ENCODE results near the gene CES3. TPM values are rescaled to one million over a fixed set of nuclear protein-coding genes. Genes with fewer than 3 reads are reported as not detected.
A peak's percentile ranks its signal among the peaks of the same experiment; 100 is the strongest.
"Not testable (repeated sequence)": the region's sequence is repeated elsewhere in the genome, so short reads cannot be mapped to it uniquely, and the experiment has no call there.

Gene CES3
- total RNA-seq, 1 experiment from 2014 or later: 0.31 TPM

DNA sequence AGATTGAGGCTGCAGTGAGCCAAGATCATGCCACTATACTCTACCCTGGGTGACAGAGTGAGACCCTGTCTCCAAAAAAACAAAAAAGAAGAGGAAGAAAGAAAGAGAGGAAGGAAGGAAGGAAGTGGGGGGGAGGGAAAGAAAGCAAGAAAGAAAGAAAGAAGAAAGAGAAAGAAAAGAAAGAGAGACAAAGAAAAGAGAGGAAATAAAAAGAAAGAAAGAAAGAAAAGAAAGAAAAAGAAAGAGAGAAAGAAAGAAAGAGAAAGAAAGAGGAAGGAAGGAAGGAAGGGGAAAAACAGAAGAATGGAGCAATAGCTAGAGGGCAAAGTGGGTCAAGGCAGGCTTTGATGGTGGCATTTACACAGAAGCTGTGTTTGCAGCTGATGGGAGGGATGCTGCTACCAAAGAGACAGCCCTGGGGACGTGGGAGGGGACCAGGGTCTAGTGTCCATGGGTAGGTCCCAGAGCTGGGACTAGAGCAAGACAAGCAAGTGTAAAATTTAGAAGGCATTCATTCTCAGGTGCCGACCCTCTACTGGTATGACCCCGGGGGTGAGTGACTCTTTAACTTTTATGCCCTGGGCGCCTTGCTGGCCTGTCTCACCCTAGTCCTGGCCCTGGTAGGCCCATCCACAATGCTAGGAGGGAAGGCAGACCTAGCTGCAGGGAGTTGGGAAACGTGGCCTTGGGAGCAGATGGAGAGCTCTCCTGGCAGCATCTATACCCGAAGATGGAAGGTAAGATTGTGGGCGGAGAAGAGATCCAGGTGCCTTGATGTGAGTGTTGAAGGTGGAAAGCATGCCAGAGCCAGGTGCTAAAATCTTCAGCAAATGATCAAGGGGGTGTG lies 2.0 kb upstream of the CES3 start:
- no peak overlapping the region for H3K4me3 ChIP-seq (ENCODE audit: insufficient read depth, low read depth, low read length)
- DNase-seq: no peak
- H3K27me3 ChIP-seq (ENCODE audit: control insufficient read depth, insufficient read depth, low read length): no peaks in the 10 kb centered on the region
- H3K36me3 ChIP-seq (replicated peaks; ENCODE audit: control insufficient read depth, insufficient read depth, low read length): no peaks in the 10 kb centered on the region

- Histone ChIP-seq H3K4me3 (ENCODE audit: insufficient read depth, low read depth, low read length) (no peak overlapping the region), H3K36me3 (replicated peaks; ENCODE audit: control insufficient read depth, insufficient read depth, low read length) (no peaks in the 10 kb centered on the region), H3K27me3 (ENCODE audit: control insufficient read depth, insufficient read depth, low read length) (no peaks in the 10 kb centered on the region)
- no peak for DNase-seq
These were observed 1.3 kb upstream of the CES3 start for GRCh38 chr16:66959704-66960161.

- no peaks in the 10 kb centered on the region for H3K27me3 ChIP-seq (ENCODE audit: control insufficient read depth, insufficient read depth, low read length)
- no peak for DNase-seq
- no peaks in the 10 kb centered on the region for H3K36me3 ChIP-seq (replicated peaks; ENCODE audit: control insufficient read depth, insufficient read depth, low read length)
- H3K4me3 ChIP-seq (ENCODE audit: insufficient read depth, low read depth, low read length): no peak overlapping the region
These were observed 796 bp upstream of the CES3 start for GRCh38 chr16:66960270-66960669.

DNA sequence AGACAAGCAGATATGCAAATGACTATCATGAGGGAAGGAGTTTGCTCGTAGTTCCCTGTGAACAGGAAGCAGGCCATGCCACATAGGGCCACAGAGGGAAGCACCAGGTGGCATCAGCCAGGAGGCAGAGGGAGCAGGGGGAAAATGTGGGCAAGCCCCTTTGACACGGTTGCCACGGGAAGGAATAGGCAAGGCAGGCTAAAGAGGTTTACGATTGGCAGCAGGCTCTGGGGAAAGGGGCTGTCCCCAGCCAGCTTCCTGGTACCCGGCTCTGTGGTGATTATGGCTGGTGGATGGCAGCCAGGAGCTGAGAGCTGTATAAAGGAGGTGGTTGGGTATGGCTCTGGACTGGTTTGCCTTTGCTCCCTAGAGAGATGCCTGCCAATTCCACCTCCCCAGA lies 848 bp downstream of the CES3 start:
- 0 out of 2 replicates have a peak, but pooled peaks cover 1% of the 10 kb centered on the region for H3K27me3 ChIP-seq (ENCODE audit: control insufficient read depth, insufficient read depth, low read length)
- no peak overlapping the region for H3K4me3 ChIP-seq (ENCODE audit: insufficient read depth, low read depth, low read length)
- no peaks in the 10 kb centered on the region for H3K36me3 ChIP-seq (replicated peaks; ENCODE audit: control insufficient read depth, insufficient read depth, low read length)
- DNase-seq: no peak

DNA sequence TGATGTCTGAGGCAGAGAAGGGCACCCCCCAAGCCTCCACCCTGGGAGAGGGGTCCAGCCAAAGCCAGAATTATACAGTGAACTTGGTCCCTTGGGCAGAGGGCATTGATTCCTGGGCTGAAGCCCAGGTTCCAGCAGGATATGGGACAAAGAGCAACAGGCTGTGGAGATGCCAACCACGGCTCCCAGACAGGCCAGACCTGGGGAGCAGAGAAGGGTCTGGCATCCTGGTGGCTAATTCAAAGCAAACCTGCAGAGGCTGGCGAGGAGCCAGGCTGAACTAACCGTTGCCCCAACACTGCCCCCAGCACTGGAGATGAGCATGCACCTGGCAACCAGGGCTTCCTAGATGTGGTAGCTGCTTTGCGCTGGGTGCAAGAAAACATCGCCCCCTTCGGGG lies 3.0 kb downstream of the CES3 start:
- no peak for DNase-seq
- no peak overlapping the region for H3K4me3 ChIP-seq (ENCODE audit: insufficient read depth, low read depth, low read length)

GRCh38 chr16:66968847-66969246 lies 7.8 kb downstream of the CES3 start:
- no peak for DNase-seq
- H3K4me3 ChIP-seq (ENCODE audit: insufficient read depth, low read depth, low read length): no peak overlapping the region
- no peaks in the 10 kb centered on the region for H3K36me3 ChIP-seq (replicated peaks; ENCODE audit: control insufficient read depth, insufficient read depth, low read length)
- H3K27me3 ChIP-seq (ENCODE audit: control insufficient read depth, insufficient read depth, low read length): 0 out of 2 replicates have a peak, but pooled peaks cover 1% of the 10 kb centered on the region

More for the DNA sequence above, 3.0 kb downstream of the CES3 start:
- Histone ChIP-seq H3K27me3 (ENCODE audit: control insufficient read depth, insufficient read depth, low read length) (0 out of 2 replicates have a peak, but pooled peaks cover 1% of the 10 kb centered on the region), H3K36me3 (replicated peaks; ENCODE audit: control insufficient read depth, insufficient read depth, low read length) (no peaks in the 10 kb centered on the region)

DNA sequence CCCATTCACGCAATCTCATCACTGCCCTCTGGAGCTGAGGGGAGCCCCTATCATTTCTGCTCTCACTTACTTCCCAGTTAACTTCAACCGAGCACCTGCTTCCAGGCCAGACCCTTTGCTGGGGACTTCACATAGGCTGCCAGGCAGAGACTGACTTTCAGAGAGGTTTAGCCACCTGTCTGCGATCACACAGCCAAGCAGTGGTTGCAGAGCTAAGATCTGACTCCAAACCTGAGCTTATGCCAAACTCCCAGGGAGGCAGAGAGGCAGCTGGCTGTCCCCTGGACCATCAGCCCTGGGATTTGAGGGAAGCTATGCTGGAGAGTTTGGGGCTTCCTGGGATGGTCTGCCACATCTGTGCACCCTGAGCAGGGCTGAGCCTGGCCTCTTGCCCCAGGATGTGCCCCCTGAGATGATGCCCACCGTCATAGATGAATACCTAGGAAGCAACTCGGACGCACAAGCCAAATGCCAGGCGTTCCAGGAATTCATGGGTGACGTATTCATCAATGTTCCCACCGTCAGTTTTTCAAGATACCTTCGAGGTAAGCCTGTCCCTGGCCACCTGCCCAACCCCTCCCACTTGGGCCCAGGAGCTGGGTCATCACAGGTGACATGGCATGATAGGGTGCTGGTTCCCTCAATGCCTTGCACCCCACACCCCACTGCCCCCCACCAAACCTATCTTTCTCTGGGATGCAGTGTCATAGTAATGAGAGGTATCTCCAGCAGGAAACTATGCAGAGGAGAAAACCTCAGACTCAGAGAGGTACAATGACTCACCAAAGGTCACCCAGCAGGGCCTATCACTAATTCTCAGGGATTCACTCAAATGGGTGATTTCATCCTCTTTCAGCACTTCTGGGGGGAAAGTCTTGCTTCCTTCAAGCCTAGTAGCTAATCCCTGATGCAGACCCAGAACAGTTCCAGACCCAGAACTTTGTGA lies 10.0 kb downstream of the CES3 start:
- no peak for DNase-seq
- Histone ChIP-seq H3K27me3 (ENCODE audit: control insufficient read depth, insufficient read depth, low read length) (no peaks in the 10 kb centered on the region), H3K4me3 (ENCODE audit: insufficient read depth, low read depth, low read length) (no peak overlapping the region), H3K36me3 (replicated peaks; ENCODE audit: control insufficient read depth, insufficient read depth, low read length) (no peaks in the 10 kb centered on the region)

GRCh38 chr16:66972983-66973382 lies 11.9 kb downstream of the CES3 start:
- no peaks in the 10 kb centered on the region for H3K36me3 ChIP-seq (replicated peaks; ENCODE audit: control insufficient read depth, insufficient read depth, low read length)
- H3K27me3 ChIP-seq (ENCODE audit: control insufficient read depth, insufficient read depth, low read length): no peaks in the 10 kb centered on the region
- no peak overlapping the region for H3K4me3 ChIP-seq (ENCODE audit: insufficient read depth, low read depth, low read length)
- DNase-seq: peak; percentile 41

GRCh38 chr16:66973716-66974115 lies 12.7 kb downstream of the CES3 start:
- Histone ChIP-seq H3K4me3 (ENCODE audit: insufficient read depth, low read depth, low read length) (no peak overlapping the region), H3K27me3 (ENCODE audit: control insufficient read depth, insufficient read depth, low read length) (0 out of 2 replicates have a peak, but pooled peaks cover 2% of the 10 kb centered on the region), H3K36me3 (replicated peaks; ENCODE audit: control insufficient read depth, insufficient read depth, low read length) (no peaks in the 10 kb centered on the region)
- DNase-seq: no peak

GRCh38 chr16:66974156-66974931 lies 13.3 kb downstream of the CES3 start:
- H3K36me3 ChIP-seq (replicated peaks; ENCODE audit: control insufficient read depth, insufficient read depth, low read length); DNase-seq; H3K4me3 ChIP-seq (ENCODE audit: insufficient read depth, low read depth, low read length); H3K27me3 ChIP-seq (ENCODE audit: control insufficient read depth, insufficient read depth, low read length): not testable (repeated sequence)

DNA sequence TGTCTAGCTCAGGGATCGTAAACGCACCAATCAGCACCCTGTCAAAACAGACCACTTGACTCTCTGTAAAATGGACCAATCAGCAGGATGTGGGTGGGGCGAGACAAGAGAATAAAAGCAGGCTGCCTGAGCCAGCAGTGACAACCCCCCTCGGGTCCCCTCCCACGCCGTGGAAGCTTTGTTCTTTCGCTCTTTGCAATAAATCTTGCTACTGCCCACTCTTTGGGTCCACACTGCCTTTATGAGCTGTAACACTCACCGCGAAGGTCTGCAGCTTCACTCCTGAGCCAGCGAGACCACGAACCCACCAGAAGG lies 13.8 kb downstream of the CES3 start:
- DNase-seq: not testable (repeated sequence)

DNA sequence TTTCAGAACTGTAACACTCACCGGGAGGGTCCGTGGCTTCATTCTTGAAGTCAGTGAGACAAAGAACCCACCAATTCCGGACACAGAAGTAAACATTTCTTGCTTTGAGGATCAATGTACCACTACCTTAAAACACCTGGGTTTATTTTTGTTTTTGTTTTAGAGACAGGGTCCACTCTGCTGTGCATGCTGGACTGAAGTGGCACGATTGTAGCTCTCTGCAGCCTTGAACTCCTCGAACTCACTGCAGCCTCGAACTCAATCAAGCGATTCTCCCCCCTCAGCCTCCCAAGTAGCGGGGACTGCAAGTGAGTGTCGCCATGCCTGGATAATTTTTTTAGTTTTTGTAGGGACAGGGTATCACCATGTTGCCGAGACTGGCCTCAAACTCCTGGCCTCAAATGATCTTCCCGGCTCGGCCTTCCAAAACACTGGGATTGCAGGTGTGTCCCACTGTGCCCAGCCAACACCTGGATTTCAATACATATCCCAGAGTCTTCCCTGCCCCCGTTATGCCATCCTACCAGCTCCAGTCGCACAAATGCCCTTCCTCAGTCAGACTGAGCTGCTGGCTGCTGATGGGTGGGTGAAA lies 14.3 kb downstream of the CES3 start:
- Histone ChIP-seq H3K27me3 (ENCODE audit: control insufficient read depth, insufficient read depth, low read length) (0 out of 2 replicates have a peak, but pooled peaks cover 2% of the 10 kb centered on the region), H3K36me3 (replicated peaks; ENCODE audit: control insufficient read depth, insufficient read depth, low read length) (no peaks in the 10 kb centered on the region), H3K4me3 (ENCODE audit: insufficient read depth, low read depth, low read length) (no peak overlapping the region)
- no peak for DNase-seq

More for the DNA sequence above, 13.8 kb downstream of the CES3 start:
- not testable (repeated sequence) for H3K36me3 ChIP-seq (replicated peaks; ENCODE audit: control insufficient read depth, insufficient read depth, low read length); H3K4me3 ChIP-seq (ENCODE audit: insufficient read depth, low read depth, low read length); H3K27me3 ChIP-seq (ENCODE audit: control insufficient read depth, insufficient read depth, low read length)

GRCh38 chr16:66976746-66977145 lies 15.7 kb downstream of the CES3 start:
- DNase-seq: no peak
- Histone ChIP-seq H3K36me3 (replicated peaks; ENCODE audit: control insufficient read depth, insufficient read depth, low read length) (no peaks in the 10 kb centered on the region), H3K4me3 (ENCODE audit: insufficient read depth, low read depth, low read length) (no peak overlapping the region), H3K27me3 (ENCODE audit: control insufficient read depth, insufficient read depth, low read length) (0 out of 2 replicates have a peak, but pooled peaks cover 2% of the 10 kb centered on the region)
